NK-92 treated with Interleukin-12 subunit alpha and Interleukin-12 subunit beta, amount 100 ng/mL, for 24 hours (cell line): ENCODE measurements around the gene SLC34A1.

Experiments used
- DNase-seq: peaks from one replicate; lab custom pipeline; 2025; lab: John Stamatoyannopoulos, UW

SLC34A1 gene

GRCh38 chr5:177446200-177447065, 62.2 kb downstream of the SLC34A1 start, which contains the start of gene PRR7:
TSS of gene PRR7 (plus strand) at chr5:177446814. CDS start at chr5:177455068, 8,254 bp downstream.
- DNase-seq: peak; percentile 53

- DNase-seq: no peak
Measured at GRCh38 chr5:177447066-177447610, 62.9 kb downstream of the SLC34A1 start.

- no peak for DNase-seq
Measured at GRCh38 chr5:177447611-177448243, 63.5 kb downstream of the SLC34A1 start.
